ENCODE measurements around the gene C2CD2L.
A peak's percentile ranks its signal among the peaks of the same experiment; 100 is the strongest.

C2CD2L gene

GRCh38 chr11:119149018-119149785, 42.1 kb downstream of the C2CD2L start, which contains the start of gene ABCG4:
Gene ABCG4 (plus strand): TSS chr11:119149052. CDS start chr11:119149966, 914 bp downstream.
- H3K27ac ChIP-seq = peak within 1 kb of the TSS; percentile 77
- DNase-seq = peak; percentile 81
- H3K36me3 ChIP-seq = peaks cover 10% of the 10 kb centered on the region

DNA sequence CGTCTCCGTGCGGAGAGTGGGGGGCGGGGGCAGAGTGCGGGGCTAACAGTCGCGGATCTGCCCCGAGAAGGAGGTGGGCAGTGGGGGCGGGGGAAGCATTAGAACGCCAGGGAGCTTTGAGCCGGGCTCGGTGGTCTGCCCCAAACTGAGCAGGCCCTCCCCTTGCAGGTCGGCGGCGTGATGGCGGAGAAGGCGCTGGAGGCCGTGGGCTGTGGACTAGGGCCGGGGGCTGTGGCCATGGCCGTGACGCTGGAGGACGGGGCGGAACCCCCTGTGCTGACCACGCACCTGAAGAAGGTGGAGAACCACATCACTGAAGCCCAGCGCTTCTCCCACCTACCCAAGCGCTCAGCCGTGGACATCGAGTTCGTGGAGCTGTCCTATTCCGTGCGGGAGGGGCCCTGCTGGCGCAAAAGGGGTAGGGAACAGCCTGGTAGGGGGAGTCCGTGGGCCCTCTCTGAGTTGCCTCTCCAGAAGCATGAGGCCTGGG, 42.7 kb downstream of the C2CD2L start:
- TF ChIP-seq, protein P1, sequence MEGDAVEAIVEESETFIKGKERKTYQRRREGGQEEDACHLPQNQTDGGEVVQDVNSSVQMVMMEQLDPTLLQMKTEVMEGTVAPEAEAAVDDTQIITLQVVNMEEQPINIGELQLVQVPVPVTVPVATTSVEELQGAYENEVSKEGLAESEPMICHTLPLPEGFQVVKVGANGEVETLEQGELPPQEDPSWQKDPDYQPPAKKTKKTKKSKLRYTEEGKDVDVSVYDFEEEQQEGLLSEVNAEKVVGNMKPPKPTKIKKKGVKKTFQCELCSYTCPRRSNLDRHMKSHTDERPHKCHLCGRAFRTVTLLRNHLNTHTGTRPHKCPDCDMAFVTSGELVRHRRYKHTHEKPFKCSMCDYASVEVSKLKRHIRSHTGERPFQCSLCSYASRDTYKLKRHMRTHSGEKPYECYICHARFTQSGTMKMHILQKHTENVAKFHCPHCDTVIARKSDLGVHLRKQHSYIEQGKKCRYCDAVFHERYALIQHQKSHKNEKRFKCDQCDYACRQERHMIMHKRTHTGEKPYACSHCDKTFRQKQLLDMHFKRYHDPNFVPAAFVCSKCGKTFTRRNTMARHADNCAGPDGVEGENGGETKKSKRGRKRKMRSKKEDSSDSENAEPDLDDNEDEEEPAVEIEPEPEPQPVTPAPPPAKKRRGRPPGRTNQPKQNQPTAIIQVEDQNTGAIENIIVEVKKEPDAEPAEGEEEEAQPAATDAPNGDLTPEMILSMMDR (IDR thresholded peaks at IDR 0.05; ENCODE audit: low read depth, low read length) = no peak
- Histone ChIP-seq H3K27me3 (ENCODE audit: insufficient read depth, low read depth, severe bottlenecking) (no peaks in the 10 kb centered on the region), H3K9me3 (ENCODE audit: severe bottlenecking) (no peaks in the 10 kb centered on the region), H3K27ac (peak overlapping the region; percentile 77), H3K36me3 (peaks cover 13% of the 10 kb centered on the region), H3K4me3 (ENCODE audit: low read depth, low read length) (peak overlapping the region; percentile 67)
- DNase-seq = no peak

More at GRCh38 chr11:119149018-119149785, 42.1 kb downstream of the C2CD2L start, which contains the start of gene ABCG4:
- H3K27me3 ChIP-seq (ENCODE audit: insufficient read depth, low read depth, severe bottlenecking) = no peaks in the 10 kb centered on the region
- TF ChIP-seq, protein P1 (IDR thresholded peaks at IDR 0.05; ENCODE audit: low read depth, low read length) = no peak
- peak within 1 kb of the TSS; percentile 67 for H3K4me3 ChIP-seq (ENCODE audit: low read depth, low read length)
- H3K9me3 ChIP-seq (ENCODE audit: severe bottlenecking) = no peaks in the 10 kb centered on the region

DNA sequence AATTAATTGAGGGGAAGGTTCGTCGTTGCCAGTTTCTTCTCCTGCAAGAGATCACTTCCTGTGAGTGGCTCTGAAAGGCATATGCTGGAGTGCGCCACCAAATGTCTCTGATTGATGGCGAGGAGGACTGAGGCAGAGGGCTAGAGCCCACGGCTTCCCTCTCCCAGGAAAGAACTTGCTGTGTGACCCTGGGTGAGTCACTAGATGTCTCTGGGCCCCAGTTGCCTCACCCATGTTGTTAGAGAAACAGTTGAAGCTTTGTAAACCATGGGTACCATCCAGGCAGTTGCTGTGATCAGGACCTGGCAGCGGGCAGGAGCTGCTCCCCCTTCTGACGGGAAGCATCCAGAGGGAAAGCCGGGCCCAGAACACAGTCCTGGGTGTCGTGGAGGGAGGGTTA, 44.9 kb downstream of the C2CD2L start:
- peaks cover 19% of the 10 kb centered on the region for H3K36me3 ChIP-seq
- no peaks in the 10 kb centered on the region for H3K9me3 ChIP-seq (ENCODE audit: severe bottlenecking)
- H3K27me3 ChIP-seq (ENCODE audit: insufficient read depth, low read depth, severe bottlenecking) = no peaks in the 10 kb centered on the region
- TF ChIP-seq, protein P1 (IDR thresholded peaks at IDR 0.05; ENCODE audit: low read depth, low read length) = no peak
- H3K27ac ChIP-seq = no peak overlapping the region
- H3K4me3 ChIP-seq (ENCODE audit: low read depth, low read length) = no peak overlapping the region
- no peak for DNase-seq

GRCh38 chr11:119152604-119153003, 45.5 kb downstream of the C2CD2L start:
- TF ChIP-seq, protein P1 (IDR thresholded peaks at IDR 0.05; ENCODE audit: low read depth, low read length) = no peak
- DNase-seq = no peak
- H3K27ac ChIP-seq = no peak overlapping the region
- no peaks in the 10 kb centered on the region for H3K27me3 ChIP-seq (ENCODE audit: insufficient read depth, low read depth, severe bottlenecking)
- no peak overlapping the region for H3K4me3 ChIP-seq (ENCODE audit: low read depth, low read length)
- no peaks in the 10 kb centered on the region for H3K9me3 ChIP-seq (ENCODE audit: severe bottlenecking)
- peaks cover 19% of the 10 kb centered on the region for H3K36me3 ChIP-seq

DNA sequence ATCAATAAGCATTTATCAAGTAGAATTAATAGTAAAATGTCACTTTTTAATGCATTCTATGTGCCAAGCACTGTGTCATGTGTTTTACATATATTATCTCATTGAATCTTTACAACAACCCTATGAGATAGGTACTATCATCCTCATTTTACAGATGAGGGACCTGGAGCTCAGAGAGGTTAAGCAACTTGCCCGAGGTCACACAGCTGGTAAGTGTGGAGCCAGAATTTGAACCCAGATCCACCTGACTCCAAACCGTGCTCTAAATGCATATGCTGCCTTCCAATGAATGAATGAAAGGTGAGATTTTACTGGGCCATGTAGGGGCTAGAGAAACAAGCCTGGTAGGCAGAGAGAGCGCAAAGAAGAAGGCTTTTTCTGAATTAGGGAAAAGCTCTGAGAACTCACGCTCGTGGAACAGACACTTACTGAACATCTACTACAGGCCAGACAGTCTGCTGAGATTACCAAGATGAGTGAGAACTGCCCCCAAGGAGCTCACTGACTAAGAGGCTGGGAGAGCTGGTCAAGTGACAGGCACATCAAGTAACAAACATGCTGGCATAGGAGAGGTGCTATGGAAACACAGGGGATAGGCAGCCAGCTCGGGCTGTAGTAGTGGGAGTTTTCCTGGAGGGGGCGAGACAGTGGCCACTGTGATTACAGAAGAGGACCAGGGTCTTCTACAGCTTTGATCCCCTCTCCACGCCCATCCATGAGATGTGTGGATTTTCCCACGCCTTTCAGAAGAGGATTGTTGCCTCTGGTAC, 46.1 kb downstream of the C2CD2L start:
- Histone ChIP-seq H3K27ac (no peak overlapping the region), H3K36me3 (peaks cover 24% of the 10 kb centered on the region), H3K4me3 (ENCODE audit: low read depth, low read length) (no peak overlapping the region), H3K27me3 (ENCODE audit: insufficient read depth, low read depth, severe bottlenecking) (no peaks in the 10 kb centered on the region), H3K9me3 (ENCODE audit: severe bottlenecking) (no peaks in the 10 kb centered on the region)
- DNase-seq = no peak
- TF ChIP-seq, protein P1 (IDR thresholded peaks at IDR 0.05; ENCODE audit: low read depth, low read length) = peak; percentile 39

Measured in WERI-Rb-1 (cell line).